PC-3 (cell line): ENCODE measurements around the gene ZFPL1.

Experiments
- EZH2phosphoT487 ChIP-seq: fragments of 300-600 bp; sonication (generic); IDR thresholded peaks from 2 replicates; pipeline ENCODE4 v1.6.1; 2018; ENCODE audit warnings: mild to moderate bottlenecking, antibody characterized with exemption, low read length, borderline replicate concordance
- TF ChIP-seq, protein P1 (sequence below): fragments of 300-600 bp; sonication (generic); conservative IDR thresholded peaks from 2 replicates; pipeline ENCODE4 v1.5.1; 2017; ENCODE audit warnings: antibody characterized with exemption, low read depth, mild to moderate bottlenecking, low read length

- TF ChIP-seq EZH2phosphoT487: no peak
- TF ChIP-seq, protein P1, sequence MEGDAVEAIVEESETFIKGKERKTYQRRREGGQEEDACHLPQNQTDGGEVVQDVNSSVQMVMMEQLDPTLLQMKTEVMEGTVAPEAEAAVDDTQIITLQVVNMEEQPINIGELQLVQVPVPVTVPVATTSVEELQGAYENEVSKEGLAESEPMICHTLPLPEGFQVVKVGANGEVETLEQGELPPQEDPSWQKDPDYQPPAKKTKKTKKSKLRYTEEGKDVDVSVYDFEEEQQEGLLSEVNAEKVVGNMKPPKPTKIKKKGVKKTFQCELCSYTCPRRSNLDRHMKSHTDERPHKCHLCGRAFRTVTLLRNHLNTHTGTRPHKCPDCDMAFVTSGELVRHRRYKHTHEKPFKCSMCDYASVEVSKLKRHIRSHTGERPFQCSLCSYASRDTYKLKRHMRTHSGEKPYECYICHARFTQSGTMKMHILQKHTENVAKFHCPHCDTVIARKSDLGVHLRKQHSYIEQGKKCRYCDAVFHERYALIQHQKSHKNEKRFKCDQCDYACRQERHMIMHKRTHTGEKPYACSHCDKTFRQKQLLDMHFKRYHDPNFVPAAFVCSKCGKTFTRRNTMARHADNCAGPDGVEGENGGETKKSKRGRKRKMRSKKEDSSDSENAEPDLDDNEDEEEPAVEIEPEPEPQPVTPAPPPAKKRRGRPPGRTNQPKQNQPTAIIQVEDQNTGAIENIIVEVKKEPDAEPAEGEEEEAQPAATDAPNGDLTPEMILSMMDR: no peak
Measured at GRCh38 chr11:65115361-65116082, 31.5 kb downstream of the ZFPL1 start.
